T-cell (primary cell): ENCODE measurements around the gene DCC. TPM values are rescaled to one million over a fixed set of nuclear protein-coding genes. Genes with fewer than 3 reads are reported as not detected.

Experiments
- ATAC-seq, 4 experiments: fragments of 200-7000 bp in 3 of 4; fragments of 150-1000 bp in 1 of 4; cut with Tn5 transposase; replicated peaks in 1 of 4; 1 replicate in 3 of 4; 2 replicates in 1 of 4; pipeline ENCODE4 v1.10.0; 2021; ENCODE audit warnings: moderate library complexity in 3 of 4, mild to moderate bottlenecking in 2 of 4, moderate number of reproducible peaks in 1 of 4
- CTCF ChIA-PET, 2 donors: fragments of 300-600 bp; sonication (Branson Sonifier 250); formaldehyde crosslinking; loops; one replicate each; lab custom pipeline; 2022; ENCODE audit warnings: antibody characterized with exemption in 2 of 2; lab: Charles Lee
- POLR2A ChIA-PET, 2 donors: fragments of 300-600 bp; sonication (Branson Sonifier 250); formaldehyde crosslinking; loops; one replicate each; lab custom pipeline; 2022; ENCODE audit warnings: antibody characterized with exemption in 2 of 2; lab: Charles Lee
- DNase-seq, 35 experiments: peaks; one replicate each; pipeline versions ENCODE4 v3.0.0 to v3.0.0-alpha.2; 2013 to 2023
- H3K27ac ChIP-seq: one replicate; pipeline ENCODE4 v1.5.1; 2013; ENCODE audit warnings: low read length
- H3K27me3 ChIP-seq, 2 experiments: replicated peaks in 1 of 2; 1 replicate in 1 of 2; 2 replicates in 1 of 2; pipeline versions ENCODE4 v1.6.1 to v1.7.0; 2013; ENCODE audit warnings: low read length in 1 of 2, mixed read lengths in 1 of 2; ENCODE audit not compliant: control insufficient read depth in 2 of 2, insufficient read depth in 2 of 2; ENCODE audit errors: extremely low read depth in 1 of 2
- H3K36me3 ChIP-seq, 2 donors: 1 replicate in 1 of 2; 2 replicates in 1 of 2; pipeline versions ENCODE4 v1.6.1 to v1.7.0; 2013; ENCODE audit warnings: low read length in 1 of 2; ENCODE audit not compliant: control insufficient read depth in 2 of 2, insufficient read depth in 1 of 2; ENCODE audit errors: extremely low read depth in 1 of 2
- H3K4me1 ChIP-seq, 2 experiments: 1 replicate in 1 of 2; 2 replicates in 1 of 2; pipeline versions ENCODE4 v1.6.1 to v1.7.0; 2013; ENCODE audit warnings: low read length in 2 of 2, mixed read lengths in 1 of 2; ENCODE audit not compliant: insufficient read depth in 2 of 2, control insufficient read depth in 1 of 2; ENCODE audit errors: extremely low read depth in 1 of 2
- H3K4me3 ChIP-seq, 2 donors: 1 replicate in 1 of 2; 2 replicates in 1 of 2; pipeline versions ENCODE4 v1.5.1 to v1.7.0; 2013; ENCODE audit warnings: mild to moderate bottlenecking in 2 of 2, low read length in 1 of 2, moderate library complexity in 1 of 2; ENCODE audit not compliant: control insufficient read depth in 1 of 2; ENCODE audit errors: extremely low read depth in 1 of 2
- H3K9me3 ChIP-seq: 2 replicates; pipeline ENCODE4 v1.7.0; 2013
- H3K27ac Mint-ChIP-seq, 2 donors: one replicate each; pipeline ENCODE4 v1.8.0; 2020 to 2021; ENCODE audit warnings: mild to moderate bottlenecking in 2 of 2, mixed read lengths in 2 of 2
- H3K27me3 Mint-ChIP-seq, 2 donors: one replicate each; pipeline ENCODE4 v1.8.0; 2021 to 2022; ENCODE audit warnings: mixed read lengths in 2 of 2
- H3K36me3 Mint-ChIP-seq: one replicate; pipeline ENCODE4 v1.8.0; 2021; ENCODE audit warnings: mixed read lengths
- H3K4me1 Mint-ChIP-seq, 3 donors: one replicate each; pipeline ENCODE4 v1.8.0; 2020 to 2022; ENCODE audit warnings: mixed read lengths in 3 of 3, mild to moderate bottlenecking in 1 of 3
- H3K4me3 Mint-ChIP-seq, 3 donors: one replicate each; pipeline ENCODE4 v1.8.0; 2020 to 2022; ENCODE audit warnings: mild to moderate bottlenecking in 3 of 3, mixed read lengths in 3 of 3, moderate library complexity in 3 of 3
- H3K9me3 Mint-ChIP-seq, 3 donors: one replicate each; pipeline ENCODE4 v1.8.0; 2020 to 2022; ENCODE audit warnings: mixed read lengths in 3 of 3
- WGBS: methylation state at CpG from one replicate; pipeline ENCODE4 v1.1.5; 2013; ENCODE audit warnings: missing lambda C conversion rate; ENCODE audit not compliant: insufficient coverage; 5-methylcytosine and 5-hydroxymethylcytosine counted together
- total RNA-seq, 35 experiments: library from RNA in 6 of 35; stranded (reverse) in 6 of 35; fragments of 120-200 nt in 1 of 35; gene quantifications; one replicate each; pipeline versions ENCODE4 v1.2.1 to v1.2.4 and lab custom pipeline; 2013 to 2026

The DCC gene
- total RNA-seq, 5 donors from 2014 or later (not counting 1 experiment from before 2014, with no cell fraction given): not detected

GRCh38 chr18:52484977-52485376 is 145.0 kb downstream of the DCC start:
- Histone ChIP-seq H3K4me1 (no peaks in the 10 kb centered on the region), H3K27me3 (no peaks in the 10 kb centered on the region), H3K36me3 (no peaks in the 10 kb centered on the region), H3K27ac (no peak overlapping the region), H3K9me3 (no peaks in the 10 kb centered on the region), H3K4me3 (no peak overlapping the region)
- H3K9me3 Mint-ChIP-seq: peaks cover 2 to 13% (median 5%) of the 10 kb centered on the region in 3 donors
- ChIA-PET POLR2A (no interaction called here), CTCF (no interaction called here)
- WGBS: no CpG with 5 or more reads among the region's 2 CpGs
- H3K36me3 Mint-ChIP-seq: no peaks in the 10 kb centered on the region
- H3K4me1 Mint-ChIP-seq: no peaks in the 10 kb centered on the region
- no peak for ATAC-seq
- no peak overlapping the region for H3K27ac Mint-ChIP-seq
- DNase-seq: no peak
- H3K4me3 Mint-ChIP-seq: no peak overlapping the region
- no peaks in the 10 kb centered on the region for H3K27me3 Mint-ChIP-seq

- Mint-ChIP-seq H3K4me1 (no peaks in the 10 kb centered on the region), H3K36me3 (no peaks in the 10 kb centered on the region), H3K4me3 (no peak overlapping the region), H3K27me3 (no peaks in the 10 kb centered on the region), H3K27ac (no peak overlapping the region), H3K9me3 (peaks cover 2 to 13% (median 5%) of the 10 kb centered on the region in 3 donors)
- no peaks in the 10 kb centered on the region for H3K27me3 ChIP-seq
- POLR2A ChIA-PET: no interaction called here
- CTCF ChIA-PET: no interaction called here
- H3K4me1 ChIP-seq: no peaks in the 10 kb centered on the region
- no peak overlapping the region for H3K27ac ChIP-seq
- no peak overlapping the region for H3K4me3 ChIP-seq
- WGBS: no CpG with 5 or more reads among the region's 6 CpGs
- DNase-seq: no peak
- ATAC-seq: no peak
- no peaks in the 10 kb centered on the region for H3K9me3 ChIP-seq
- no peaks in the 10 kb centered on the region for H3K36me3 ChIP-seq
These were observed 146.1 kb downstream of the DCC start for GRCh38 chr18:52486052-52486451.

GRCh38 chr18:52489396-52490306 is 149.7 kb downstream of the DCC start:
- ChIA-PET POLR2A (no interaction called here), CTCF (no interaction called here)
- Histone ChIP-seq H3K27me3 (no peaks in the 10 kb centered on the region), H3K4me1 (no peaks in the 10 kb centered on the region), H3K27ac (no peak overlapping the region), H3K4me3 (no peak overlapping the region), H3K36me3 (no peaks in the 10 kb centered on the region), H3K9me3 (no peaks in the 10 kb centered on the region)
- DNase-seq (no peak), ATAC-seq (no peak)
- peaks cover 9 to 16% (median 9%) of the 10 kb centered on the region in 3 donors for H3K9me3 Mint-ChIP-seq
- H3K4me3 Mint-ChIP-seq: no peak overlapping the region
- no peaks in the 10 kb centered on the region for H3K36me3 Mint-ChIP-seq
- 60% methylated on average over 2 of the region's 4 CpGs for WGBS
- no peaks in the 10 kb centered on the region for H3K27me3 Mint-ChIP-seq
- H3K27ac Mint-ChIP-seq: no peak overlapping the region
- no peaks in the 10 kb centered on the region for H3K4me1 Mint-ChIP-seq

- H3K4me1 Mint-ChIP-seq: no peaks in the 10 kb centered on the region
- H3K9me3 Mint-ChIP-seq: peaks cover 3 to 24% (median 8%) of the 10 kb centered on the region in 3 donors
- no peaks in the 10 kb centered on the region for H3K27me3 ChIP-seq
- DNase-seq: no peak
- no peak overlapping the region for H3K4me3 Mint-ChIP-seq
- ATAC-seq: no peak
- H3K4me1 ChIP-seq: no peaks in the 10 kb centered on the region
- no peak overlapping the region for H3K27ac ChIP-seq
- POLR2A ChIA-PET: no interaction called here
- H3K27ac Mint-ChIP-seq: no peak overlapping the region
- no peak overlapping the region for H3K4me3 ChIP-seq
- H3K9me3 ChIP-seq: no peaks in the 10 kb centered on the region
- H3K27me3 Mint-ChIP-seq: no peaks in the 10 kb centered on the region
- no peaks in the 10 kb centered on the region for H3K36me3 ChIP-seq
- no peaks in the 10 kb centered on the region for H3K36me3 Mint-ChIP-seq
- CTCF ChIA-PET: no interaction called here
These were observed 156.4 kb downstream of the DCC start for GRCh38 chr18:52496426-52496825.

- H3K4me3 ChIP-seq: no peak overlapping the region
- no peak for DNase-seq
- 86% methylated on average over 4 of the region's 6 CpGs for WGBS
- no peak overlapping the region for H3K27ac ChIP-seq
- H3K4me1 Mint-ChIP-seq: no peaks in the 10 kb centered on the region
- no peaks in the 10 kb centered on the region for H3K36me3 Mint-ChIP-seq
- ATAC-seq: no peak
- no peaks in the 10 kb centered on the region for H3K4me1 ChIP-seq
- no peaks in the 10 kb centered on the region for H3K27me3 Mint-ChIP-seq
- no peak overlapping the region for H3K27ac Mint-ChIP-seq
- H3K27me3 ChIP-seq: no peaks in the 10 kb centered on the region
- peaks cover 8 to 24% (median 10%) of the 10 kb centered on the region in 3 donors for H3K9me3 Mint-ChIP-seq
- no peaks in the 10 kb centered on the region for H3K9me3 ChIP-seq
- CTCF ChIA-PET: no interaction called here
- H3K36me3 ChIP-seq: no peaks in the 10 kb centered on the region
- no peak overlapping the region for H3K4me3 Mint-ChIP-seq
- POLR2A ChIA-PET: no interaction called here
These were observed 159.0 kb downstream of the DCC start for GRCh38 chr18:52499016-52499415.

GRCh38 chr18:52499644-52500043 is 159.6 kb downstream of the DCC start:
- no peak for ATAC-seq
- no peaks in the 10 kb centered on the region for H3K27me3 ChIP-seq

More at GRCh38 chr18:52499644-52500043, 159.6 kb downstream of the DCC start:
- Mint-ChIP-seq H3K36me3 (no peaks in the 10 kb centered on the region), H3K27ac (no peak overlapping the region), H3K4me3 (no peak overlapping the region), H3K27me3 (no peaks in the 10 kb centered on the region), H3K9me3 (peaks cover 8 to 17% (median 8%) of the 10 kb centered on the region in 3 donors), H3K4me1 (no peaks in the 10 kb centered on the region)
- ChIA-PET CTCF (no interaction called here), POLR2A (no interaction called here)
- Histone ChIP-seq H3K4me3 (no peak overlapping the region), H3K9me3 (no peaks in the 10 kb centered on the region), H3K36me3 (no peaks in the 10 kb centered on the region), H3K27ac (no peak overlapping the region), H3K4me1 (no peaks in the 10 kb centered on the region)
- WGBS: no CpG with 5 or more reads among the region's 3 CpGs
- DNase-seq: no peak
